Mammary epithelial cell (primary cell): ENCODE measurements around the gene STK26.

ENCODE experiments used
- CTCF ChIP-seq, 2 donors: IDR thresholded peaks in 1 of 2; conservative IDR thresholded peaks in 1 of 2; 2 replicates each; pipeline ENCODE4 v1.5.1; 2011 to 2012; ENCODE audit warnings: inconsistent platforms in 2 of 2, low read length in 2 of 2, mild to moderate bottlenecking in 2 of 2, control low read depth in 1 of 2, low read depth in 1 of 2; ENCODE audit not compliant: insufficient read depth in 1 of 2; ENCODE audit errors: extremely low read depth in 1 of 2
- EZH2 ChIP-seq: IDR thresholded peaks from 2 replicates; pipeline ENCODE4 v1.6.1; 2012; ENCODE audit warnings: low read length, inconsistent platforms, borderline replicate concordance

DNA sequence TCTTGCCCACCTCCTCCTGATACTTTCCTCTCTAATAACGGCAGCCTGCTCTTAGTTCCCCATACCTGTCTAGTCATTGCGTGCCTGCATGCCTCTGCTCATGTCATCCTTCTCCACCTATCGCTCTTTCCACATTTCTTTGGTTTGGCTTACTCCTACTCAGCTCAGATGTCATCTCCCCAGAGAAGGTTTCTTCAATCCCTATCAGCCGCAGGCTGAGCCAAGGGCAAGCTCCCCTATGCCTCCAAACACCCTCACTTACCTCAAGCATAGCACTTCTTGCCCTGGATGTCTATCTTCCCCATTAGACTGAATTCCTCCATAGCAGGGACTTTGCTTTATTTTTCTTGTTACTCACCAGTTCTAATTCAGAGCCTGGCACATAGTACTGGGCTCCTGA is 78.1 kb downstream of the STK26 start:
- TF ChIP-seq CTCF (conservative IDR thresholded peaks at IDR 0.05 in 1 of 2, IDR thresholded peaks at IDR 0.05 in 1 of 2; ENCODE audit: extremely low read depth in 1 of 2, insufficient read depth in 1 of 2, low read depth in 1 of 2, low read length in 2 of 2) (no peak), EZH2 (no peak)
